Loucy (cell line): Measurements from ENCODE around the gene WFDC8.

Source experiments
- H2AFZ ChIP-seq: fragments of 200-600 bp; sonication (generic); 2 replicates; pipeline ENCODE4 v1.6.0; 2016; ENCODE audit warnings: antibody characterized with exemption, mild to moderate bottlenecking, low read length, moderate library complexity
- H3F3A ChIP-seq: fragments of 200-600 bp; 2 replicates; pipeline ENCODE4 v1.6.0; 2016; ENCODE audit warnings: antibody characterized with exemption, low read depth, mild to moderate bottlenecking
- H3K27me3 ChIP-seq: fragments of 200-600 bp; sonication (generic); 2 replicates; pipeline ENCODE4 v1.6.1; 2014; ENCODE audit warnings: low read length, mild to moderate bottlenecking; ENCODE audit not compliant: insufficient read depth, poor library complexity, severe bottlenecking
- H3K36me3 ChIP-seq: fragments of 200-600 bp; sonication (generic); 2 replicates; pipeline ENCODE4 v1.6.1; 2016; ENCODE audit warnings: low read length; ENCODE audit not compliant: insufficient read depth
- H3K4me1 ChIP-seq: fragments of 200-600 bp; sonication (generic); 2 replicates; pipeline ENCODE4 v1.5.1; 2014; ENCODE audit warnings: low read length, mild to moderate bottlenecking; ENCODE audit not compliant: insufficient read depth, poor library complexity, severe bottlenecking
- H3K4me2 ChIP-seq: fragments of 200-600 bp; sonication (generic); 2 replicates; pipeline ENCODE4 v1.6.0; 2014; ENCODE audit warnings: antibody characterized with exemption, low read length, low read depth, mild to moderate bottlenecking; ENCODE audit not compliant: poor library complexity, severe bottlenecking
- H3K4me3 ChIP-seq: fragments of 200-600 bp; sonication (generic); 2 replicates; pipeline ENCODE4 v1.5.1; 2014; ENCODE audit warnings: low read length, mild to moderate bottlenecking, mixed read lengths; ENCODE audit not compliant: poor library complexity, severe bottlenecking
- H3K79me2 ChIP-seq: fragments of 200-600 bp; sonication (generic); 2 replicates; pipeline ENCODE4 v1.6.1; 2014; ENCODE audit warnings: low read length; ENCODE audit not compliant: insufficient read depth
- H3K9ac ChIP-seq: fragments of 200-600 bp; sonication (generic); 2 replicates; pipeline ENCODE4 v1.6.0; 2014; ENCODE audit warnings: mild to moderate bottlenecking, low read depth, low read length, moderate library complexity; ENCODE audit not compliant: poor library complexity, severe bottlenecking
- H3K9me2 ChIP-seq: fragments of 200-600 bp; sonication (generic); replicated peaks from 2 replicates; pipeline ENCODE4 v1.6.1; 2016; ENCODE audit warnings: low read depth, low read length, mixed read lengths
- H3K9me3 ChIP-seq: fragments of 200-600 bp; sonication (generic); 2 replicates; pipeline ENCODE4 v1.6.1; 2014; ENCODE audit warnings: mild to moderate bottlenecking, antibody characterized with exemption, low read length, low read depth; ENCODE audit not compliant: insufficient read depth
- H4K20me1 ChIP-seq: fragments of 200-600 bp; sonication (generic); 2 replicates; pipeline ENCODE4 v1.6.0; 2014; ENCODE audit warnings: antibody characterized with exemption, low read length, mild to moderate bottlenecking; ENCODE audit not compliant: insufficient read depth, poor library complexity, severe bottlenecking
- EZH2phosphoT487 ChIP-seq: fragments of 200-600 bp; IDR thresholded peaks from 2 replicates; pipeline ENCODE4 v1.6.1; 2018; ENCODE audit warnings: antibody characterized with exemption, mild to moderate bottlenecking, moderate library complexity, borderline replicate concordance
- TF ChIP-seq, protein P1 (sequence below): fragments of 200-600 bp; sonication (generic); conservative IDR thresholded peaks from 2 replicates; pipeline ENCODE4 v1.5.1; 2014; ENCODE audit warnings: mild to moderate bottlenecking, antibody characterized with exemption, low read length

WFDC8 gene

DNA sequence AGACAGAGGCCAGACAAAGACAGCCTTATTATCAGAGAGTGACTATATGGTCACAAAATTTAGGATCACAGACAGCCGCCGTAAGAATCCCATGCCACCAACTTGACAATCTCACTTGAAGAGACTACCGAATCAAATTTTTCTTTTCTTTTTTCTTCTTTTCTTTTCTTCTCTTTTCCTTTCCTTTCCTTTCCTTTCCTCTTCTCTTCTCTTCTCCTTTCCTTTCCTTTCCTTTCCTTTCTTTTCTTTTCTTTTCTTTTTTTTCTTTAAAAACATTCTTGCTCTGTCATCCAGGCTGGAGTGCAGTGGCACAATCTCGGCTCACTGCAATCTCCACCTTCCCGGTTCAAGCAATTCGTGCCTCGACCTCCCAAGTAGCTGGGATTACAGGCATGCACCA is 30.7 kb downstream of the WFDC8 start:
- H3K4me3 ChIP-seq, result no peak overlapping the region
- no peak overlapping the region for H3K9ac ChIP-seq
- H3F3A ChIP-seq, result no peaks in the 10 kb centered on the region
- no peaks in the 10 kb centered on the region for H4K20me1 ChIP-seq
- H3K4me1 ChIP-seq, result no peaks in the 10 kb centered on the region
- H3K79me2 ChIP-seq, result no peaks in the 10 kb centered on the region
- no peaks in the 10 kb centered on the region for H3K36me3 ChIP-seq
- no peak overlapping the region for H2AFZ ChIP-seq
- no peak for TF ChIP-seq EZH2phosphoT487
- TF ChIP-seq, protein P1, sequence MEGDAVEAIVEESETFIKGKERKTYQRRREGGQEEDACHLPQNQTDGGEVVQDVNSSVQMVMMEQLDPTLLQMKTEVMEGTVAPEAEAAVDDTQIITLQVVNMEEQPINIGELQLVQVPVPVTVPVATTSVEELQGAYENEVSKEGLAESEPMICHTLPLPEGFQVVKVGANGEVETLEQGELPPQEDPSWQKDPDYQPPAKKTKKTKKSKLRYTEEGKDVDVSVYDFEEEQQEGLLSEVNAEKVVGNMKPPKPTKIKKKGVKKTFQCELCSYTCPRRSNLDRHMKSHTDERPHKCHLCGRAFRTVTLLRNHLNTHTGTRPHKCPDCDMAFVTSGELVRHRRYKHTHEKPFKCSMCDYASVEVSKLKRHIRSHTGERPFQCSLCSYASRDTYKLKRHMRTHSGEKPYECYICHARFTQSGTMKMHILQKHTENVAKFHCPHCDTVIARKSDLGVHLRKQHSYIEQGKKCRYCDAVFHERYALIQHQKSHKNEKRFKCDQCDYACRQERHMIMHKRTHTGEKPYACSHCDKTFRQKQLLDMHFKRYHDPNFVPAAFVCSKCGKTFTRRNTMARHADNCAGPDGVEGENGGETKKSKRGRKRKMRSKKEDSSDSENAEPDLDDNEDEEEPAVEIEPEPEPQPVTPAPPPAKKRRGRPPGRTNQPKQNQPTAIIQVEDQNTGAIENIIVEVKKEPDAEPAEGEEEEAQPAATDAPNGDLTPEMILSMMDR, result no peak
- no peaks in the 10 kb centered on the region for H3K9me2 ChIP-seq
- no peak overlapping the region for H3K4me2 ChIP-seq
- no peaks in the 10 kb centered on the region for H3K27me3 ChIP-seq
- no peaks in the 10 kb centered on the region for H3K9me3 ChIP-seq

DNA sequence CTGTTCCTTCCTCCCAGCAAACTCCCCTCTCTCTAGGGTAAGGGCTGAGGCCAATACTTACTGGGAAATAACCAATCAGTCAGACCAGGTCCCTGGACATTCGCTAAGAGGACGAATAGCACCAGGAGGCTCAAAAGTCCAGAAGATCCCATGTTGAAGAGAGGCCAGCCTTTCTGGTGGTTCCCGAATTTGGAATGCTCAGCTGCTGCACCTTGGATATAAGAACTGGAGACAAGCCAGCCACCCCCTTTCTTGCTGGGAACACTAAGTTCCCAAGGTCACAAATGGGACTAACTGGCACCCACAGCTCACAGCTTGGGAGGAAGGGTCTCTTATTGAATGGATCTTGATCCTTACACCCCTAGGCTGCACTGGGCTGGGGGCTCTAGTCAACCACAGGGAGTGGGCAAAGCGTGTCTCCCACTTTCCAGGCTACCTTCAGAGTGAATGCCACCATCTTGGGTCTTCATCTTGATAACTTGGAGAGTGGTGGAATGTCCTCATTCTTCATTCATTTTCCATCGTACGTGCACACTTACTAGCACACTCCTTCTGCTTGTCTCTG is 31.8 kb downstream of the WFDC8 start, which contains the start of gene EPPIN:
Gene EPPIN, minus strand, starts transcription at position 196 of the 565 bp plus-strand sequence. Its CDS starts 44 bp downstream, at position 152.
- H3K27me3 ChIP-seq, result no peaks in the 10 kb centered on the region
- peak within 1 kb of the TSS; percentile 0; the same call in 1 of the 2 replicates for H2AFZ ChIP-seq
- no peaks in the 10 kb centered on the region for H3K79me2 ChIP-seq
- no peaks in the 10 kb centered on the region for H3F3A ChIP-seq
- no peaks in the 10 kb centered on the region for H3K9me3 ChIP-seq
- H3K4me3 ChIP-seq, result no peak within 1 kb of the TSS
- no peak within 1 kb of the TSS for H3K4me2 ChIP-seq
- H3K4me1 ChIP-seq, result no peaks in the 10 kb centered on the region
- no peaks in the 10 kb centered on the region for H3K9me2 ChIP-seq
- H3K9ac ChIP-seq, result no peak within 1 kb of the TSS
- H4K20me1 ChIP-seq, result no peaks in the 10 kb centered on the region
- no peaks in the 10 kb centered on the region for H3K36me3 ChIP-seq
- TF ChIP-seq, protein P1, result no peak
- TF ChIP-seq EZH2phosphoT487, result no peak

DNA sequence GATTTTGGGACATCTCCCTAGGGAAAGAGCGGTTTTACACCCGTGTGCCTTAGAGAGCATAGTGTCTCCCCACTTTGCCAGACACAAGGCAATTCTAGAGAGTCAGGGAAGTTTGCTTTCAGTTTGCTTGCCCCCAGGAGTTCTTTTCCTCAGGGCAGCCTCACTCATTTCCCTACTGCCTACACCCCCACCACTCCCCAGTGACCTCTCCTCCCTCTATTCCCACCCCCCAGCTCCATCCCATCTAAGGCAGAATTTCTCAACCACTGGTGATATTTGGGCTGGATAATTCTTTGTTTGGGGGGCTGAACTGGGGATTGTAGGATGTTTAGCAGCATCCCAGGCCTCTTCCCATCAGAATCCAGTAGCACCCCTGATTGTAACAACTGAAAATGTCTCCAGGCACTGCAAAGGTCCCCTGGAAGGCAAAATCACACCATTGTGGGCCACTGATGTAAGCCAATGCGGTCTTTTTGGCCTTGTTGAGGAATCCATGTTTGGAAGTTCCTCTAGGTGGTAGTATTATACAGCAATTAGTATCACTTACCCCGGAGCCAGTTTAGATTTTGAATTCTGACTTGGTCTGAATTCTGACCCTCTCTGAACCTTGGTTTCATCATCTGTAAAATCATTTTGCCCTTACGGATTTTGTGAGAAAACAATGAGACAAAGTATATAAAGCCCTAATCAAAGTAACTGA is 33.2 kb downstream of the WFDC8 start:
- Histone ChIP-seq H3K4me3 (no peak overlapping the region), H3K9ac (no peak overlapping the region), H3F3A (no peaks in the 10 kb centered on the region), H3K4me1 (no peaks in the 10 kb centered on the region), H4K20me1 (no peaks in the 10 kb centered on the region), H2AFZ (peak overlapping the region; percentile 0; the same call in 1 of the 2 replicates), H3K9me2 (no peaks in the 10 kb centered on the region), H3K36me3 (no peaks in the 10 kb centered on the region), H3K27me3 (no peaks in the 10 kb centered on the region), H3K4me2 (no peak overlapping the region), H3K79me2 (no peaks in the 10 kb centered on the region), H3K9me3 (no peaks in the 10 kb centered on the region)
- TF ChIP-seq EZH2phosphoT487, result no peak
- TF ChIP-seq, protein P1, result peak; percentile 47
